H1 (cell line): ENCODE data around the gene TPM1. TPM values are rescaled to one million over a fixed set of nuclear protein-coding genes. Genes with fewer than 3 reads are reported as not detected.
A peak's percentile ranks its signal among the peaks of the same experiment; 100 is the strongest.

Experiments
- BCL11A ChIP-seq, 2 experiments: IDR thresholded peaks; one replicate each; pipeline ENCODE4 v1.6.1; 2011; ENCODE audit warnings: low read depth in 2 of 2, low read length in 2 of 2, mild to moderate bottlenecking in 2 of 2
- CHD2 ChIP-seq: IDR thresholded peaks from 2 replicates; pipeline ENCODE4 v1.6.1; 2012; ENCODE audit warnings: low read length, improper control_type of control experiment
- CTBP2 ChIP-seq: IDR thresholded peaks from 2 replicates; pipeline ENCODE4 v1.7.0; 2011; ENCODE audit warnings: borderline replicate concordance, mild to moderate bottlenecking, moderate library complexity, mixed read lengths, low read length; ENCODE audit not compliant: insufficient read depth, insufficient read length
- EGR1 ChIP-seq: IDR thresholded peaks from 2 replicates; pipeline ENCODE4 v1.6.1; 2011; ENCODE audit warnings: low read depth, low read length, borderline replicate concordance
- NRF1 ChIP-seq: IDR thresholded peaks from 2 replicates; pipeline ENCODE4 v1.6.1; 2011; ENCODE audit warnings: mild to moderate bottlenecking, low read depth, low read length, improper control_type of control experiment
- RAD21 ChIP-seq, 2 experiments: IDR thresholded peaks in 1 of 2; conservative IDR thresholded peaks in 1 of 2; 2 replicates each; pipeline ENCODE4 v1.6.1; 2011; ENCODE audit warnings: low read depth in 2 of 2, low read length in 2 of 2, improper control_type of control experiment in 1 of 2, inconsistent platforms in 1 of 2, mild to moderate bottlenecking in 1 of 2, moderate library complexity in 1 of 2
- SIX5 ChIP-seq: IDR thresholded peaks from 2 replicates; pipeline ENCODE4 v1.6.1; 2011; ENCODE audit warnings: mild to moderate bottlenecking, low read depth, low read length
- TAF7 ChIP-seq: optimal IDR thresholded peaks from 2 replicates; pipeline ENCODE3; 2011; ENCODE audit warnings: low read depth, mild to moderate bottlenecking, inconsistent platforms, low read length, moderate library complexity, borderline replicate concordance
- polyA plus RNA-seq, 7 experiments: library from polyadenylated mRNA; depleted of rRNA in 3 of 7; stranded (reverse) in 5 of 7; unstranded in 2 of 7; fragments of >200 nt in 5 of 7; fragments of 200-250 nt in 2 of 7; gene quantifications; 1 replicate in 5 of 7; 2 replicates in 1 of 7; 4 replicates in 1 of 7; pipeline versions ENCODE4 v1.2.1 to v1.2.3, GENCODE V29; 2011 to 2013; ENCODE audit warnings: missing spikeins in 2 of 7, mixed read lengths in 2 of 7
- total RNA-seq: library from RNA; stranded (reverse); fragmentation: NEBNext Ultra II Directional; extraction: Animal tissue kit (Norgen Biotek cat#: 25700); gene quantifications from 2 replicates; pipeline ENCODE4 v1.2.1, GENCODE V29; 2021
- TF ChIP-seq, protein P1 (sequence below): fragments of 300-600 bp; sonication (generic); IDR thresholded peaks from 2 replicates; pipeline ENCODE4 v1.7.1; 2012; ENCODE audit warnings: low read length, moderate library complexity, mild to moderate bottlenecking, inconsistent platforms; ENCODE audit not compliant: insufficient replicate concordance
- TF ChIP-seq, protein P2 (sequence below): IDR thresholded peaks from 2 replicates; pipeline ENCODE4 v1.6.1; 2012; ENCODE audit warnings: inconsistent platforms

Gene TPM1
- total and polyA plus RNA-seq, 2 of the 8 experiments (the other 6 are each of a cell fraction or from before 2014, with no cell fraction given): 258 to 579 TPM

DNA sequence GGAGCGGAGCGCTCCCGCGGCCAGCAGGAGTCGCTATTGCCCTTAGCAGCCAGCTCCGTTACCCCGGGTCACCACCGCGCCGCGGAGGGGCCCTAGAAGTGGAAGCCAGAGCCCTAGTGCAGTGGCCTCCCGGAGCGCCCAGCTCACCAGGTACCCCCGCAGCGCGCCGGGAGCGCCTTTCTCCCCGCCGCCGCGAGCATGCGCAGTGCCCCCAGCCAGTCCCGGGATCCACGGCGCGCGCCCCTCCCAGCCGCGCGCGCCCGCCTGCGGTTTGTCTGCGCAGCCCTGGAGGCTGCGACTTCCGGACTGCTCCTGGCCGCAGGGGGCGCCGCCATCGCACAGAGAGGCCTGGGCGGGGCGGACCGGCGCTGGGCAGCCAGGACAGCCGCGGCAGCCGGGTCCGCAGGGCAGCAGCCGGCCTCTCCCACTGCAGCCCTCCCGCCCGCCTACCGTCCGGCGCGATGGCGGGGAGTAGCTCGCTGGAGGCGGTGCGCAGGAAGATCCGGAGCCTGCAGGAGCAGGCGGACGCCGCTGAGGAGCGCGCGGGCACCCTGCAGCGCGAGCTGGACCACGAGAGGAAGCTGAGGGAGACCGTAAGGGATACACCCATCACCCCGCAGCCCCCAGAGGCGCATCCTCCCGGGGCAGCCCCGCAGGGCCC, 5.7 kb downstream of the TPM1 start (continued):
- TF ChIP-seq, protein P1, sequence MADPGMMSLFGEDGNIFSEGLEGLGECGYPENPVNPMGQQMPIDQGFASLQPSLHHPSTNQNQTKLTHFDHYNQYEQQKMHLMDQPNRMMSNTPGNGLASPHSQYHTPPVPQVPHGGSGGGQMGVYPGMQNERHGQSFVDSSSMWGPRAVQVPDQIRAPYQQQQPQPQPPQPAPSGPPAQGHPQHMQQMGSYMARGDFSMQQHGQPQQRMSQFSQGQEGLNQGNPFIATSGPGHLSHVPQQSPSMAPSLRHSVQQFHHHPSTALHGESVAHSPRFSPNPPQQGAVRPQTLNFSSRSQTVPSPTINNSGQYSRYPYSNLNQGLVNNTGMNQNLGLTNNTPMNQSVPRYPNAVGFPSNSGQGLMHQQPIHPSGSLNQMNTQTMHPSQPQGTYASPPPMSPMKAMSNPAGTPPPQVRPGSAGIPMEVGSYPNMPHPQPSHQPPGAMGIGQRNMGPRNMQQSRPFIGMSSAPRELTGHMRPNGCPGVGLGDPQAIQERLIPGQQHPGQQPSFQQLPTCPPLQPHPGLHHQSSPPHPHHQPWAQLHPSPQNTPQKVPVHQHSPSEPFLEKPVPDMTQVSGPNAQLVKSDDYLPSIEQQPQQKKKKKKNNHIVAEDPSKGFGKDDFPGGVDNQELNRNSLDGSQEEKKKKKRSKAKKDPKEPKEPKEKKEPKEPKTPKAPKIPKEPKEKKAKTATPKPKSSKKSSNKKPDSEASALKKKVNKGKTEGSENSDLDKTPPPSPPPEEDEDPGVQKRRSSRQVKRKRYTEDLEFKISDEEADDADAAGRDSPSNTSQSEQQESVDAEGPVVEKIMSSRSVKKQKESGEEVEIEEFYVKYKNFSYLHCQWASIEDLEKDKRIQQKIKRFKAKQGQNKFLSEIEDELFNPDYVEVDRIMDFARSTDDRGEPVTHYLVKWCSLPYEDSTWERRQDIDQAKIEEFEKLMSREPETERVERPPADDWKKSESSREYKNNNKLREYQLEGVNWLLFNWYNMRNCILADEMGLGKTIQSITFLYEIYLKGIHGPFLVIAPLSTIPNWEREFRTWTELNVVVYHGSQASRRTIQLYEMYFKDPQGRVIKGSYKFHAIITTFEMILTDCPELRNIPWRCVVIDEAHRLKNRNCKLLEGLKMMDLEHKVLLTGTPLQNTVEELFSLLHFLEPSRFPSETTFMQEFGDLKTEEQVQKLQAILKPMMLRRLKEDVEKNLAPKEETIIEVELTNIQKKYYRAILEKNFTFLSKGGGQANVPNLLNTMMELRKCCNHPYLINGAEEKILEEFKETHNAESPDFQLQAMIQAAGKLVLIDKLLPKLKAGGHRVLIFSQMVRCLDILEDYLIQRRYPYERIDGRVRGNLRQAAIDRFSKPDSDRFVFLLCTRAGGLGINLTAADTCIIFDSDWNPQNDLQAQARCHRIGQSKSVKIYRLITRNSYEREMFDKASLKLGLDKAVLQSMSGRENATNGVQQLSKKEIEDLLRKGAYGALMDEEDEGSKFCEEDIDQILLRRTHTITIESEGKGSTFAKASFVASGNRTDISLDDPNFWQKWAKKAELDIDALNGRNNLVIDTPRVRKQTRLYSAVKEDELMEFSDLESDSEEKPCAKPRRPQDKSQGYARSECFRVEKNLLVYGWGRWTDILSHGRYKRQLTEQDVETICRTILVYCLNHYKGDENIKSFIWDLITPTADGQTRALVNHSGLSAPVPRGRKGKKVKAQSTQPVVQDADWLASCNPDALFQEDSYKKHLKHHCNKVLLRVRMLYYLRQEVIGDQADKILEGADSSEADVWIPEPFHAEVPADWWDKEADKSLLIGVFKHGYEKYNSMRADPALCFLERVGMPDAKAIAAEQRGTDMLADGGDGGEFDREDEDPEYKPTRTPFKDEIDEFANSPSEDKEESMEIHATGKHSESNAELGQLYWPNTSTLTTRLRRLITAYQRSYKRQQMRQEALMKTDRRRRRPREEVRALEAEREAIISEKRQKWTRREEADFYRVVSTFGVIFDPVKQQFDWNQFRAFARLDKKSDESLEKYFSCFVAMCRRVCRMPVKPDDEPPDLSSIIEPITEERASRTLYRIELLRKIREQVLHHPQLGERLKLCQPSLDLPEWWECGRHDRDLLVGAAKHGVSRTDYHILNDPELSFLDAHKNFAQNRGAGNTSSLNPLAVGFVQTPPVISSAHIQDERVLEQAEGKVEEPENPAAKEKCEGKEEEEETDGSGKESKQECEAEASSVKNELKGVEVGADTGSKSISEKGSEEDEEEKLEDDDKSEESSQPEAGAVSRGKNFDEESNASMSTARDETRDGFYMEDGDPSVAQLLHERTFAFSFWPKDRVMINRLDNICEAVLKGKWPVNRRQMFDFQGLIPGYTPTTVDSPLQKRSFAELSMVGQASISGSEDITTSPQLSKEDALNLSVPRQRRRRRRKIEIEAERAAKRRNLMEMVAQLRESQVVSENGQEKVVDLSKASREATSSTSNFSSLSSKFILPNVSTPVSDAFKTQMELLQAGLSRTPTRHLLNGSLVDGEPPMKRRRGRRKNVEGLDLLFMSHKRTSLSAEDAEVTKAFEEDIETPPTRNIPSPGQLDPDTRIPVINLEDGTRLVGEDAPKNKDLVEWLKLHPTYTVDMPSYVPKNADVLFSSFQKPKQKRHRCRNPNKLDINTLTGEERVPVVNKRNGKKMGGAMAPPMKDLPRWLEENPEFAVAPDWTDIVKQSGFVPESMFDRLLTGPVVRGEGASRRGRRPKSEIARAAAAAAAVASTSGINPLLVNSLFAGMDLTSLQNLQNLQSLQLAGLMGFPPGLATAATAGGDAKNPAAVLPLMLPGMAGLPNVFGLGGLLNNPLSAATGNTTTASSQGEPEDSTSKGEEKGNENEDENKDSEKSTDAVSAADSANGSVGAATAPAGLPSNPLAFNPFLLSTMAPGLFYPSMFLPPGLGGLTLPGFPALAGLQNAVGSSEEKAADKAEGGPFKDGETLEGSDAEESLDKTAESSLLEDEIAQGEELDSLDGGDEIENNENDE: no peak
- TF ChIP-seq EGR1 (peak; percentile 30; the same call in 1 of the 2 replicates), TAF7 (peak; percentile 85), CTBP2 (peak; percentile 76), NRF1 (peak; percentile 57), RAD21 (IDR thresholded peaks at IDR 0.05 in 1 of 2, conservative IDR thresholded peaks at IDR 0.05 in 1 of 2; ENCODE audit: low read depth in 2 of 2, low read length in 2 of 2) (peak; percentile 70 to 78), CHD2 (0 out of 2 replicates have a peak, but pooled peaks have one; percentile 48), SIX5 (no peak), BCL11A (IDR thresholded peaks at IDR 0.05; ENCODE audit: low read depth in 2 of 2, low read length in 2 of 2) (no peak)
- TF ChIP-seq, protein P2, sequence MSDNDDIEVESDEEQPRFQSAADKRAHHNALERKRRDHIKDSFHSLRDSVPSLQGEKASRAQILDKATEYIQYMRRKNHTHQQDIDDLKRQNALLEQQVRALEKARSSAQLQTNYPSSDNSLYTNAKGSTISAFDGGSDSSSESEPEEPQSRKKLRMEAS: no peak; the same call in 1 of the 2 replicates
